Testis (tissue), 2 donors: ENCODE results near the gene APOE.

Experiments used
- CTCF ChIP-seq, 3 experiments: fragments of 450-650 bp in 2 of 3; fragments of 200-600 bp in 1 of 3; sonication (generic) in 1 of 3; IDR thresholded peaks; one replicate each; pipeline ENCODE4 v1.5.1; 2016 to 2019; ENCODE audit warnings: antibody characterized with exemption in 3 of 3, mild to moderate bottlenecking in 2 of 3, moderate library complexity in 1 of 3
- POLR2A ChIP-seq: fragments of 450-650 bp; IDR thresholded peaks from one replicate; pipeline ENCODE4 v1.6.1; 2017; ENCODE audit warnings: antibody characterized with exemption, mild to moderate bottlenecking, moderate library complexity

GRCh38 chr19:44866664-44867063 is 38.9 kb upstream of the APOE start:
- TF ChIP-seq CTCF (IDR thresholded peaks at IDR 0.05): no peak
- no peak for TF ChIP-seq POLR2A
